K562 (cell line): Measurements from ENCODE around the gene ZBTB46. TPM values are rescaled to one million over a fixed set of nuclear protein-coding genes. Genes with fewer than 3 reads are reported as not detected.
A peak's percentile ranks its signal among the peaks of the same experiment; 100 is the strongest.

Experiments used
- BRCA1 ChIP-seq, 2 experiments: fragments of 450-650 bp in 1 of 2; sonication (generic) in 1 of 2; formaldehyde crosslinking in 1 of 2; IDR thresholded peaks; 2 replicates each; pipeline versions ENCODE4 v1.5.0 to v1.6.1; 2017 to 2020; ENCODE audit warnings: mild to moderate bottlenecking in 1 of 2, missing genetic modification reagents in 1 of 2
- CREM ChIP-seq: IDR thresholded peaks from 2 replicates; pipeline ENCODE4 v1.6.1; 2014; ENCODE audit warnings: antibody characterized with exemption, low read depth
- HEY1 ChIP-seq: fragments of 250-450 bp; sonication (Bioruptor Pico); IDR thresholded peaks from 2 replicates; pipeline ENCODE4 v1.5.0; 2020; ENCODE audit warnings: mild to moderate bottlenecking, moderate library complexity, borderline replicate concordance
- MCM5 ChIP-seq: fragments of 450-650 bp; IDR thresholded peaks from 2 replicates; pipeline ENCODE4 v1.6.1; 2016; ENCODE audit warnings: low read depth
- NCOA6 ChIP-seq: fragments of 450-650 bp; IDR thresholded peaks from 2 replicates; pipeline ENCODE4 v1.6.1; 2017; ENCODE audit warnings: mild to moderate bottlenecking
- NRF1 ChIP-seq, 2 experiments: fragments of 450-650 bp; IDR thresholded peaks in 1 of 2; conservative IDR thresholded peaks in 1 of 2; 2 replicates each; pipeline ENCODE4 v1.6.1; 2014; ENCODE audit warnings: mild to moderate bottlenecking in 2 of 2
- RAD21 ChIP-seq, 2 experiments: fragments of 250-450 bp in 1 of 2; fragments of 450-650 bp in 1 of 2; sonication (Bioruptor Pico) in 1 of 2; formaldehyde crosslinking in 1 of 2; IDR thresholded peaks in 1 of 2; conservative IDR thresholded peaks in 1 of 2; 2 replicates each; pipeline versions ENCODE4 v1.4.0 to v1.8.0; 2020 to 2022; ENCODE audit warnings: mild to moderate bottlenecking in 2 of 2, moderate library complexity in 1 of 2
- RBBP5 ChIP-seq: fragments of 200-600 bp; sonication (generic); IDR thresholded peaks from 2 replicates; pipeline ENCODE4 v1.6.1; 2012; ENCODE audit warnings: borderline replicate concordance, mild to moderate bottlenecking, low read length, control low read depth, inconsistent platforms; ENCODE audit not compliant: insufficient read depth, poor library complexity, severe bottlenecking
- SMAD4 ChIP-seq: fragments of 250-450 bp; sonication (Bioruptor Pico); conservative IDR thresholded peaks from 2 replicates; pipeline ENCODE4 v1.8.0; 2021; ENCODE audit warnings: inconsistent platforms, mild to moderate bottlenecking, moderate library complexity
- ZFP36 ChIP-seq: fragments of 150-350 bp; IDR thresholded peaks from 2 replicates; pipeline ENCODE4 v1.6.1; 2018; ENCODE audit warnings: low read length, low read depth; ENCODE audit not compliant: partially characterized antibody
- polyA plus RNA-seq, 8 experiments: library from polyadenylated mRNA; depleted of rRNA in 4 of 8; stranded (reverse) in 5 of 8; unstranded in 3 of 8; fragments of >200 nt; fragmentation: Nextera tagmentation in 2 of 8; fragmentation: Illumina TruSeq in 1 of 8; extraction: Ambion mirVana in 2 of 8; extraction: Trizol in 1 of 8; gene quantifications; 2 replicates each; pipeline versions ENCODE4 v1.2.1 to v1.2.3, GENCODE V29; 2011 to 2014; ENCODE audit warnings: inconsistent platforms in 1 of 8, missing spikeins in 1 of 8
- total RNA-seq, 7 experiments: library from RNA; depleted of rRNA in 6 of 7; stranded (reverse); fragments of >200 nt in 6 of 7; fragmentation: Illumina TruSeq in 2 of 7; extraction: Trizol in 2 of 7; gene quantifications; 2 replicates each; pipeline versions ENCODE4 v1.2.1 to v1.2.3, GENCODE V29; 2011 to 2021; ENCODE audit warnings: low replicate concordance in 1 of 7
- TF ChIP-seq, protein P1 (sequence below): fragments of 450-650 bp; IDR thresholded peaks from 2 replicates; pipeline ENCODE4 v1.6.1; 2016; ENCODE audit warnings: mild to moderate bottlenecking, moderate library complexity
- TF ChIP-seq, protein P2 (sequence below): sonication (generic); formaldehyde crosslinking; IDR thresholded peaks from 2 replicates; pipeline ENCODE4 v1.9.0; 2022; ENCODE audit warnings: mild to moderate bottlenecking, missing genetic modification reagents
- TF ChIP-seq, protein P3 (sequence below): fragments of 450-650 bp; IDR thresholded peaks from 2 replicates; pipeline ENCODE4 v1.6.1; 2017; ENCODE audit warnings: mild to moderate bottlenecking, moderate library complexity

The ZBTB46 gene
- total and polyA plus RNA-seq, 9 of the 15 experiments (the other 6 are each of a cell fraction or from before 2014, with no cell fraction given) = 0.29 to 4.1 (median 1.1) TPM

DNA sequence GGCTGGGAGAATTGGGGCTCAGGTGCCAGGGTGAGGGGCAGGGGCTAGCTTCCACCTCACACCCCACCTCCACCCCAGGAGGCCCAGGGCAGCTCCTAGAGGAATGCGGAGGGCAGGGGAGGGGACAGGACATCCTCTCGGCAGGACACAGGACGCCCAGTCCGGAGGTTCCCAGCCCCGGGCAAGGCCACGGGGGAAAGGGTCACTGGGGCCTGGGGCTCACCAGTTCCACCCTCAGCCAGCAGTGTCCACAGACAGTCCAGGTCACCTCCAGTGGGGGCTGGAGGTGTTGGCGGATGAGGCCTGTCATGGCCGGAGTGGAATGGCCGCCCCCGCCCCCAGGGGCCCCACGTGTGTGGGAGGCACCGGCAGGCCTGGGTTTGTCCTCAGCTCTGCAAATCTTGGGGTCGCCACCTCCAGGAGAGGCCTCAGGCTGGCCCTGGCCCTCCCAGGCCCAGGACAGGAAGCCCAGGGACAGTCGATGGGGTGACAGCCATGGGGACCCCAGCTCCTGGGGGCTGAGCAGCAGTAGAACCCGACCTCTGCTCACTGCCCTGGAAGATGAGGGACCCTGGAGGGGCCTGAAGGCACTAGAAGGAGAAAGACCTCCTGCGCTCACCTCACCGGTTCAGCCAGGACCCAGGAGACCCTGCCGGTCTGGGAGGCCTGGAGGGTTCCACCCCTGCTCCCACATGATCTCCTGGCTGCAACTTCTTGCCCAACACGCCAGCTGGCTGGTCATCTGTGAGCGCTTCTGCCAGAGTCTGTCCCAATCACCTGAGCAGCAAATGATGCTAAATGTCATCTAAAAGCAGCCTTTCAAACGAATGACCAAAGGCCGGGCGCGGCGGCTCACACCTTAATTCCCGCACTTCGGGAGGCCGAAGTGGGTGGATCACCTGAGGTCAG, 17.2 kb upstream of the ZBTB46 start (continued):
- TF ChIP-seq, protein P1, sequence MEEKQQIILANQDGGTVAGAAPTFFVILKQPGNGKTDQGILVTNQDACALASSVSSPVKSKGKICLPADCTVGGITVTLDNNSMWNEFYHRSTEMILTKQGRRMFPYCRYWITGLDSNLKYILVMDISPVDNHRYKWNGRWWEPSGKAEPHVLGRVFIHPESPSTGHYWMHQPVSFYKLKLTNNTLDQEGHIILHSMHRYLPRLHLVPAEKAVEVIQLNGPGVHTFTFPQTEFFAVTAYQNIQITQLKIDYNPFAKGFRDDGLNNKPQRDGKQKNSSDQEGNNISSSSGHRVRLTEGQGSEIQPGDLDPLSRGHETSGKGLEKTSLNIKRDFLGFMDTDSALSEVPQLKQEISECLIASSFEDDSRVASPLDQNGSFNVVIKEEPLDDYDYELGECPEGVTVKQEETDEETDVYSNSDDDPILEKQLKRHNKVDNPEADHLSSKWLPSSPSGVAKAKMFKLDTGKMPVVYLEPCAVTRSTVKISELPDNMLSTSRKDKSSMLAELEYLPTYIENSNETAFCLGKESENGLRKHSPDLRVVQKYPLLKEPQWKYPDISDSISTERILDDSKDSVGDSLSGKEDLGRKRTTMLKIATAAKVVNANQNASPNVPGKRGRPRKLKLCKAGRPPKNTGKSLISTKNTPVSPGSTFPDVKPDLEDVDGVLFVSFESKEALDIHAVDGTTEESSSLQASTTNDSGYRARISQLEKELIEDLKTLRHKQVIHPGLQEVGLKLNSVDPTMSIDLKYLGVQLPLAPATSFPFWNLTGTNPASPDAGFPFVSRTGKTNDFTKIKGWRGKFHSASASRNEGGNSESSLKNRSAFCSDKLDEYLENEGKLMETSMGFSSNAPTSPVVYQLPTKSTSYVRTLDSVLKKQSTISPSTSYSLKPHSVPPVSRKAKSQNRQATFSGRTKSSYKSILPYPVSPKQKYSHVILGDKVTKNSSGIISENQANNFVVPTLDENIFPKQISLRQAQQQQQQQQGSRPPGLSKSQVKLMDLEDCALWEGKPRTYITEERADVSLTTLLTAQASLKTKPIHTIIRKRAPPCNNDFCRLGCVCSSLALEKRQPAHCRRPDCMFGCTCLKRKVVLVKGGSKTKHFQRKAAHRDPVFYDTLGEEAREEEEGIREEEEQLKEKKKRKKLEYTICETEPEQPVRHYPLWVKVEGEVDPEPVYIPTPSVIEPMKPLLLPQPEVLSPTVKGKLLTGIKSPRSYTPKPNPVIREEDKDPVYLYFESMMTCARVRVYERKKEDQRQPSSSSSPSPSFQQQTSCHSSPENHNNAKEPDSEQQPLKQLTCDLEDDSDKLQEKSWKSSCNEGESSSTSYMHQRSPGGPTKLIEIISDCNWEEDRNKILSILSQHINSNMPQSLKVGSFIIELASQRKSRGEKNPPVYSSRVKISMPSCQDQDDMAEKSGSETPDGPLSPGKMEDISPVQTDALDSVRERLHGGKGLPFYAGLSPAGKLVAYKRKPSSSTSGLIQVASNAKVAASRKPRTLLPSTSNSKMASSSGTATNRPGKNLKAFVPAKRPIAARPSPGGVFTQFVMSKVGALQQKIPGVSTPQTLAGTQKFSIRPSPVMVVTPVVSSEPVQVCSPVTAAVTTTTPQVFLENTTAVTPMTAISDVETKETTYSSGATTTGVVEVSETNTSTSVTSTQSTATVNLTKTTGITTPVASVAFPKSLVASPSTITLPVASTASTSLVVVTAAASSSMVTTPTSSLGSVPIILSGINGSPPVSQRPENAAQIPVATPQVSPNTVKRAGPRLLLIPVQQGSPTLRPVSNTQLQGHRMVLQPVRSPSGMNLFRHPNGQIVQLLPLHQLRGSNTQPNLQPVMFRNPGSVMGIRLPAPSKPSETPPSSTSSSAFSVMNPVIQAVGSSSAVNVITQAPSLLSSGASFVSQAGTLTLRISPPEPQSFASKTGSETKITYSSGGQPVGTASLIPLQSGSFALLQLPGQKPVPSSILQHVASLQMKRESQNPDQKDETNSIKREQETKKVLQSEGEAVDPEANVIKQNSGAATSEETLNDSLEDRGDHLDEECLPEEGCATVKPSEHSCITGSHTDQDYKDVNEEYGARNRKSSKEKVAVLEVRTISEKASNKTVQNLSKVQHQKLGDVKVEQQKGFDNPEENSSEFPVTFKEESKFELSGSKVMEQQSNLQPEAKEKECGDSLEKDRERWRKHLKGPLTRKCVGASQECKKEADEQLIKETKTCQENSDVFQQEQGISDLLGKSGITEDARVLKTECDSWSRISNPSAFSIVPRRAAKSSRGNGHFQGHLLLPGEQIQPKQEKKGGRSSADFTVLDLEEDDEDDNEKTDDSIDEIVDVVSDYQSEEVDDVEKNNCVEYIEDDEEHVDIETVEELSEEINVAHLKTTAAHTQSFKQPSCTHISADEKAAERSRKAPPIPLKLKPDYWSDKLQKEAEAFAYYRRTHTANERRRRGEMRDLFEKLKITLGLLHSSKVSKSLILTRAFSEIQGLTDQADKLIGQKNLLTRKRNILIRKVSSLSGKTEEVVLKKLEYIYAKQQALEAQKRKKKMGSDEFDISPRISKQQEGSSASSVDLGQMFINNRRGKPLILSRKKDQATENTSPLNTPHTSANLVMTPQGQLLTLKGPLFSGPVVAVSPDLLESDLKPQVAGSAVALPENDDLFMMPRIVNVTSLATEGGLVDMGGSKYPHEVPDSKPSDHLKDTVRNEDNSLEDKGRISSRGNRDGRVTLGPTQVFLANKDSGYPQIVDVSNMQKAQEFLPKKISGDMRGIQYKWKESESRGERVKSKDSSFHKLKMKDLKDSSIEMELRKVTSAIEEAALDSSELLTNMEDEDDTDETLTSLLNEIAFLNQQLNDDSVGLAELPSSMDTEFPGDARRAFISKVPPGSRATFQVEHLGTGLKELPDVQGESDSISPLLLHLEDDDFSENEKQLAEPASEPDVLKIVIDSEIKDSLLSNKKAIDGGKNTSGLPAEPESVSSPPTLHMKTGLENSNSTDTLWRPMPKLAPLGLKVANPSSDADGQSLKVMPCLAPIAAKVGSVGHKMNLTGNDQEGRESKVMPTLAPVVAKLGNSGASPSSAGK = no peak
- TF ChIP-seq CREM (0 out of 2 replicates have a peak, but pooled peaks have one; percentile 24), SMAD4 (CRISPR knock-in tag) (peak; percentile 46; the same call in 1 of the 2 replicates), BRCA1 (IDR thresholded peaks at IDR 0.05) (no peak), BRCA1 (CRISPR knock-in tag; IDR thresholded peaks at IDR 0.05) (no peak), RAD21 (CRISPR knock-in tag; conservative IDR thresholded peaks at IDR 0.05 in 1 of 2, IDR thresholded peaks at IDR 0.05 in 1 of 2) (no peak), RBBP5 (peak; percentile 27), MCM5 (no peak), NCOA6 (no peak), ZFP36 (no peak), HEY1 (CRISPR knock-in tag) (no peak), NRF1 (conservative IDR thresholded peaks at IDR 0.05 in 1 of 2, IDR thresholded peaks at IDR 0.05 in 1 of 2) (no peak)
- TF ChIP-seq, protein P2, sequence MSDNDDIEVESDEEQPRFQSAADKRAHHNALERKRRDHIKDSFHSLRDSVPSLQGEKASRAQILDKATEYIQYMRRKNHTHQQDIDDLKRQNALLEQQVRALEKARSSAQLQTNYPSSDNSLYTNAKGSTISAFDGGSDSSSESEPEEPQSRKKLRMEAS (CRISPR knock-in tag) = peak; percentile 53; the same call in 1 of the 2 replicates
- TF ChIP-seq, protein P3, sequence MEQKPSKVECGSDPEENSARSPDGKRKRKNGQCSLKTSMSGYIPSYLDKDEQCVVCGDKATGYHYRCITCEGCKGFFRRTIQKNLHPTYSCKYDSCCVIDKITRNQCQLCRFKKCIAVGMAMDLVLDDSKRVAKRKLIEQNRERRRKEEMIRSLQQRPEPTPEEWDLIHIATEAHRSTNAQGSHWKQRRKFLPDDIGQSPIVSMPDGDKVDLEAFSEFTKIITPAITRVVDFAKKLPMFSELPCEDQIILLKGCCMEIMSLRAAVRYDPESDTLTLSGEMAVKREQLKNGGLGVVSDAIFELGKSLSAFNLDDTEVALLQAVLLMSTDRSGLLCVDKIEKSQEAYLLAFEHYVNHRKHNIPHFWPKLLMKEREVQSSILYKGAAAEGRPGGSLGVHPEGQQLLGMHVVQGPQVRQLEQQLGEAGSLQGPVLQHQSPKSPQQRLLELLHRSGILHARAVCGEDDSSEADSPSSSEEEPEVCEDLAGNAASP = no peak
